Liver (tissue), 9 donors: Measurements from ENCODE around the gene NTN3. TPM values are rescaled to one million over a fixed set of nuclear protein-coding genes. Genes with fewer than 3 reads are reported as not detected.

Source experiments
- DNase-seq: peaks from one replicate; pipeline ENCODE4 v3.0.0-alpha.2; 2017; ENCODE audit warnings: low spot score
- H3K27ac ChIP-seq, 2 donors: one replicate each; pipeline ENCODE4 v1.7.0; 2013; ENCODE audit warnings: inconsistent platforms in 2 of 2, low read length in 2 of 2, control low read depth in 1 of 2, low read depth in 1 of 2, mild to moderate bottlenecking in 1 of 2
- H3K27me3 ChIP-seq, 4 donors: one replicate each; pipeline versions ENCODE4 v1.6.1 to v1.7.0; 2013; ENCODE audit warnings: low read length in 3 of 4, inconsistent platforms in 1 of 4, mild to moderate bottlenecking in 1 of 4, moderate library complexity in 1 of 4; ENCODE audit not compliant: control insufficient read depth in 4 of 4, insufficient read depth in 4 of 4
- H3K36me3 ChIP-seq, 4 donors: one replicate each; pipeline versions ENCODE4 v1.6.1 to v1.7.0; 2013; ENCODE audit warnings: low read length in 3 of 4, mild to moderate bottlenecking in 3 of 4, low read depth in 1 of 4, moderate library complexity in 1 of 4; ENCODE audit not compliant: control insufficient read depth in 4 of 4, insufficient read depth in 3 of 4
- H3K4me1 ChIP-seq, 4 donors: one replicate each; pipeline versions ENCODE4 v1.6.1 to v1.7.0; 2013; ENCODE audit warnings: low read length in 3 of 4, mild to moderate bottlenecking in 3 of 4, moderate library complexity in 1 of 4; ENCODE audit not compliant: control insufficient read depth in 4 of 4, insufficient read depth in 4 of 4
- H3K4me3 ChIP-seq, 3 donors: one replicate each; pipeline versions ENCODE4 v1.6.1 to v1.7.0; 2013; ENCODE audit warnings: low read length in 3 of 3, control low read depth in 1 of 3, low read depth in 1 of 3, mild to moderate bottlenecking in 1 of 3
- H3K9ac ChIP-seq, 2 donors: one replicate each; pipeline ENCODE4 v1.7.0; 2013; ENCODE audit warnings: low read length in 2 of 2, mild to moderate bottlenecking in 2 of 2, moderate library complexity in 2 of 2, control low read depth in 1 of 2, low read depth in 1 of 2
- H3K9me3 ChIP-seq, 4 donors: one replicate each; pipeline versions ENCODE4 v1.6.1 to v1.7.0; 2013; ENCODE audit warnings: low read length in 3 of 4; ENCODE audit not compliant: control insufficient read depth in 4 of 4
- EGR1 ChIP-seq, 2 donors: IDR thresholded peaks; 2 replicates each; pipeline ENCODE4 v1.6.1; 2016 to 2018; ENCODE audit warnings: antibody characterized with exemption in 2 of 2, low read depth in 2 of 2
- FOXA1 ChIP-seq: IDR thresholded peaks from 2 replicates; pipeline ENCODE4 v1.6.1; 2016; ENCODE audit warnings: antibody characterized with exemption
- FOXA2 ChIP-seq: IDR thresholded peaks from 2 replicates; pipeline ENCODE4 v1.6.1; 2016; ENCODE audit warnings: antibody characterized with exemption
- GABPA ChIP-seq, 2 donors: IDR thresholded peaks in 1 of 2; conservative IDR thresholded peaks in 1 of 2; 2 replicates each; pipeline ENCODE4 v1.6.1; 2016; ENCODE audit warnings: antibody characterized with exemption in 2 of 2, mild to moderate bottlenecking in 1 of 2, moderate library complexity in 1 of 2
- HNF4A ChIP-seq, 2 donors: conservative IDR thresholded peaks; 2 replicates each; pipeline ENCODE4 v1.6.1; 2016; ENCODE audit warnings: antibody characterized with exemption in 2 of 2, mild to moderate bottlenecking in 2 of 2
- JUND ChIP-seq, 2 donors: IDR thresholded peaks; 2 replicates each; pipeline ENCODE4 v1.6.1; 2016; ENCODE audit warnings: antibody characterized with exemption in 2 of 2
- RAD21 ChIP-seq, 2 donors: IDR thresholded peaks; 2 replicates each; pipeline ENCODE4 v1.6.1; 2016; ENCODE audit warnings: antibody characterized with exemption in 2 of 2, mild to moderate bottlenecking in 2 of 2
- RXRA ChIP-seq, 2 donors: IDR thresholded peaks; 2 replicates each; pipeline ENCODE4 v1.6.1; 2017 to 2018; ENCODE audit warnings: antibody characterized with exemption in 2 of 2, mild to moderate bottlenecking in 1 of 2
- SP1 ChIP-seq: IDR thresholded peaks from 2 replicates; pipeline ENCODE4 v1.6.1; 2018; ENCODE audit warnings: antibody characterized with exemption, mild to moderate bottlenecking
- YY1 ChIP-seq: IDR thresholded peaks from 2 replicates; pipeline ENCODE4 v1.6.1; 2016; ENCODE audit warnings: antibody characterized with exemption, mild to moderate bottlenecking
- WGBS: extraction: QIAGEN DNeasy Blood & Tissue Kit; methylation state at CpG from one replicate; pipeline ENCODE4 v1.1.7; 2013; 5-methylcytosine and 5-hydroxymethylcytosine counted together
- polyA plus RNA-seq, 2 donors: library from polyadenylated mRNA; stranded (reverse) in 1 of 2; unstranded in 1 of 2; fragments of 200-250 nt in 1 of 2; fragments of >200 nt in 1 of 2; fragmentation: Nextera tagmentation in 1 of 2; extraction: Ambion mirVana in 1 of 2; gene quantifications; one replicate each; pipeline versions ENCODE4 v1.2.1 to v1.2.3, GENCODE V29; 2013 to 2015
- total RNA-seq, 2 donors: library from RNA; depleted of rRNA; stranded (reverse); fragments of >200 nt; gene quantifications; one replicate each; pipeline ENCODE4 v1.2.3, GENCODE V29; 2014
- TF ChIP-seq, protein P1 (sequence below): IDR thresholded peaks from 2 replicates; pipeline ENCODE4 v1.6.1; 2016; ENCODE audit warnings: antibody characterized with exemption
- TF ChIP-seq, protein P2 (sequence below): fragments of 150-350 bp; IDR thresholded peaks from 2 replicates; pipeline ENCODE4 v1.5.1; 2017; ENCODE audit warnings: improper control_type of control experiment, low read depth, low read length; ENCODE audit not compliant: missing input control
- TF ChIP-seq, protein P3 (sequence below): IDR thresholded peaks from 2 replicates; pipeline ENCODE4 v1.6.1; 2016; ENCODE audit warnings: antibody characterized with exemption
- TF ChIP-seq, protein P4 (sequence below): IDR thresholded peaks from 2 replicates; pipeline ENCODE4 v1.6.1; 2016; ENCODE audit warnings: antibody characterized with exemption, mild to moderate bottlenecking
- donor health status: healthy.
- donor health status: healthy.
- donor health status: healthy.
- donor health status: healthy.
- donor health status: healthy.

The NTN3 gene
- total and polyA plus RNA-seq, 4 donors: 0.19 to 2.3 (median 0.28) TPM; not detected in 1

DNA sequence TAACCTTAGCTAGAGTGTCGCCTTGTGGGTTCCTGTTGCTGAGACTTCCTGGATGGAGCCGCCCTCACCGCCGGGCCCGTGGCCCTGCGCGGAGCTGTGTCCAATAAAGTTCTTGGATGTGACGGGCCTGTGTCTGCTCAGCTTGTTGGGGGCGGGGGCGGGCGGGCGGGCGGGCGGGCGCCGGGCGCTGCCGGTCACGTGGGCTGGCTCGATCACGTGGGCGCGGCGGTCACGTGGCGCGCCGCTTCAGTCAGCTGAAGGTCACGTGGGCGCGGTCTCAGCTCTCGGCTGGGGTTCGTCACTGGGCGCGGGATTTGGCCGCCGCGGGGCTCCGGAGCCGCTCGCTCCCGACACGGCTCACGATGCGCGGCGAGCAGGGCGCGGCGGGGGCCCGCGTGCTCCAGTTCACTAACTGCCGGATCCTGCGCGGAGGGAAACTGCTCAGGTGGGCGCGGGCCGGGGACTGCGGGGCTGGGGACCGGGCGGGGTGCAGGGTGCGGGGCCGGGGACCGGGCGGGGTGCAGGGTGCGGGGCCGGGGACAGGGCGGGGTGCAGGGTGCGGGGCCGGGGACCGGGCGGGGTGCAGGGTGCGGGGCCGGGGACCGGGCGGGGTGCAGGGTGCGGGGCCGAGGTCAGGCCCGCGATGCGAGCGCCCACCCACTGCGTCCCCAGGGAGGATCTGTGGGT lies 49.1 kb downstream of the NTN3 start, which contains the start of gene AMDHD2:
Gene AMDHD2, plus strand, starts transcription at position 275 of the 687 bp plus-strand sequence. Its CDS starts 88 bp downstream, at position 363.
- DNase-seq: peak; percentile 94
- H3K4me1 ChIP-seq: peaks cover 33 to 81% (median 75%) of the 10 kb centered on the region in 4 donors
- peak within 1 kb of the TSS; percentile 61 to 67 (median 63) for H3K4me3 ChIP-seq
- H3K9ac ChIP-seq: peak within 1 kb of the TSS in 1 of 2 donors; percentile 7
- peak; percentile 18 for TF ChIP-seq YY1
- TF ChIP-seq, protein P1, sequence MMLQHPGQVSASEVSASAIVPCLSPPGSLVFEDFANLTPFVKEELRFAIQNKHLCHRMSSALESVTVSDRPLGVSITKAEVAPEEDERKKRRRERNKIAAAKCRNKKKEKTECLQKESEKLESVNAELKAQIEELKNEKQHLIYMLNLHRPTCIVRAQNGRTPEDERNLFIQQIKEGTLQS: no peak
- TF ChIP-seq, protein P2, sequence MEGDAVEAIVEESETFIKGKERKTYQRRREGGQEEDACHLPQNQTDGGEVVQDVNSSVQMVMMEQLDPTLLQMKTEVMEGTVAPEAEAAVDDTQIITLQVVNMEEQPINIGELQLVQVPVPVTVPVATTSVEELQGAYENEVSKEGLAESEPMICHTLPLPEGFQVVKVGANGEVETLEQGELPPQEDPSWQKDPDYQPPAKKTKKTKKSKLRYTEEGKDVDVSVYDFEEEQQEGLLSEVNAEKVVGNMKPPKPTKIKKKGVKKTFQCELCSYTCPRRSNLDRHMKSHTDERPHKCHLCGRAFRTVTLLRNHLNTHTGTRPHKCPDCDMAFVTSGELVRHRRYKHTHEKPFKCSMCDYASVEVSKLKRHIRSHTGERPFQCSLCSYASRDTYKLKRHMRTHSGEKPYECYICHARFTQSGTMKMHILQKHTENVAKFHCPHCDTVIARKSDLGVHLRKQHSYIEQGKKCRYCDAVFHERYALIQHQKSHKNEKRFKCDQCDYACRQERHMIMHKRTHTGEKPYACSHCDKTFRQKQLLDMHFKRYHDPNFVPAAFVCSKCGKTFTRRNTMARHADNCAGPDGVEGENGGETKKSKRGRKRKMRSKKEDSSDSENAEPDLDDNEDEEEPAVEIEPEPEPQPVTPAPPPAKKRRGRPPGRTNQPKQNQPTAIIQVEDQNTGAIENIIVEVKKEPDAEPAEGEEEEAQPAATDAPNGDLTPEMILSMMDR: no peak
- no peak for TF ChIP-seq RXRA (IDR thresholded peaks at IDR 0.05)
- no peak for TF ChIP-seq SP1
- TF ChIP-seq, protein P3, sequence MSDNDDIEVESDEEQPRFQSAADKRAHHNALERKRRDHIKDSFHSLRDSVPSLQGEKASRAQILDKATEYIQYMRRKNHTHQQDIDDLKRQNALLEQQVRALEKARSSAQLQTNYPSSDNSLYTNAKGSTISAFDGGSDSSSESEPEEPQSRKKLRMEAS: no peak
- WGBS: under 1% methylated on average over 83 of the region's 83 CpGs
- peaks cover 0 to 2% (median 2%) of the 10 kb centered on the region in 4 donors for H3K36me3 ChIP-seq
- peak within 1 kb of the TSS; percentile 28 to 56 for H3K27ac ChIP-seq
- H3K27me3 ChIP-seq: no peaks in the 10 kb centered on the region
- H3K9me3 ChIP-seq: no peaks in the 10 kb centered on the region

DNA sequence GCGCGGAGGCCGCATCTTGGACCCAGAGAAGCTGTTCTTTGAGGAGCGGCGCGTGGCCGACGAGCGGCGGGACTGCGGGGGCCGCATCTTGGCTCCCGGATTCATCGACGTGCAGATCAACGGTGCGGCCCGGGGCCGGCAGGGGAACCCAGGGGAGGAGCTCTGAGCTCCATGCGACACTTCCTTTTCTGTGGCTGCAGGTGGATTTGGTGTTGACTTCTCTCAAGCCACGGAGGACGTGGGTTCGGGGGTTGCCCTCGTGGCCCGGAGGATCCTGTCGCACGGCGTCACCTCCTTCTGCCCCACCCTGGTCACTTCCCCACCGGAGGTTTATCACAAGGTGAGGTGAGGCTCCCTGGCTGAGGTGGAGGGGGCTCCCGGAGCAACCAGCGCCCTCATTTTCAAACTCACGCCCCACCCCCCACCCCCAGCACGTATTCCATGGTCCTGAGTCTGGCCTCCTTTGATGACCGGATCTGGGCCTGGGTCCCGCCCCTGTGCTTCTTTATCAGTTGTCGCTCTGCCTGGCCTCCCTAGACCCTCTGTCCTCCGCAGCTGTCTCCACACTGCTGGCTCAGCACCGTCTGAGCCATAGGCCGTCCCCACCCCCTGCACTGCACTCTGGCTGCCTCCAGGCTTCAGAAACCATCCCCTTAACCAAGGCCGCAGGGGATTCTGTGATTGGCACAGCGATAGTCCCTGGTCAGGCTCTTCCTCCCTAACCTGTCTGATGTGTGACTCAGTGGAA lies 49.9 kb downstream of the NTN3 start:
- H3K9me3 ChIP-seq: no peaks in the 10 kb centered on the region
- DNase-seq: no peak
- H3K27ac ChIP-seq: no peak overlapping the region
- TF ChIP-seq RAD21 (IDR thresholded peaks at IDR 0.05): no peak
- TF ChIP-seq EGR1 (IDR thresholded peaks at IDR 0.05; ENCODE audit: low read depth in 2 of 2): no peak
- TF ChIP-seq FOXA2: no peak
- TF ChIP-seq FOXA1: no peak
- TF ChIP-seq, protein P3: no peak
- TF ChIP-seq JUND (IDR thresholded peaks at IDR 0.05): no peak
- no peak for TF ChIP-seq RXRA (IDR thresholded peaks at IDR 0.05)
- TF ChIP-seq GABPA (IDR thresholded peaks at IDR 0.05 in 1 of 2, conservative IDR thresholded peaks at IDR 0.05 in 1 of 2): no peak
- TF ChIP-seq, protein P1: no peak
- TF ChIP-seq, protein P4, sequence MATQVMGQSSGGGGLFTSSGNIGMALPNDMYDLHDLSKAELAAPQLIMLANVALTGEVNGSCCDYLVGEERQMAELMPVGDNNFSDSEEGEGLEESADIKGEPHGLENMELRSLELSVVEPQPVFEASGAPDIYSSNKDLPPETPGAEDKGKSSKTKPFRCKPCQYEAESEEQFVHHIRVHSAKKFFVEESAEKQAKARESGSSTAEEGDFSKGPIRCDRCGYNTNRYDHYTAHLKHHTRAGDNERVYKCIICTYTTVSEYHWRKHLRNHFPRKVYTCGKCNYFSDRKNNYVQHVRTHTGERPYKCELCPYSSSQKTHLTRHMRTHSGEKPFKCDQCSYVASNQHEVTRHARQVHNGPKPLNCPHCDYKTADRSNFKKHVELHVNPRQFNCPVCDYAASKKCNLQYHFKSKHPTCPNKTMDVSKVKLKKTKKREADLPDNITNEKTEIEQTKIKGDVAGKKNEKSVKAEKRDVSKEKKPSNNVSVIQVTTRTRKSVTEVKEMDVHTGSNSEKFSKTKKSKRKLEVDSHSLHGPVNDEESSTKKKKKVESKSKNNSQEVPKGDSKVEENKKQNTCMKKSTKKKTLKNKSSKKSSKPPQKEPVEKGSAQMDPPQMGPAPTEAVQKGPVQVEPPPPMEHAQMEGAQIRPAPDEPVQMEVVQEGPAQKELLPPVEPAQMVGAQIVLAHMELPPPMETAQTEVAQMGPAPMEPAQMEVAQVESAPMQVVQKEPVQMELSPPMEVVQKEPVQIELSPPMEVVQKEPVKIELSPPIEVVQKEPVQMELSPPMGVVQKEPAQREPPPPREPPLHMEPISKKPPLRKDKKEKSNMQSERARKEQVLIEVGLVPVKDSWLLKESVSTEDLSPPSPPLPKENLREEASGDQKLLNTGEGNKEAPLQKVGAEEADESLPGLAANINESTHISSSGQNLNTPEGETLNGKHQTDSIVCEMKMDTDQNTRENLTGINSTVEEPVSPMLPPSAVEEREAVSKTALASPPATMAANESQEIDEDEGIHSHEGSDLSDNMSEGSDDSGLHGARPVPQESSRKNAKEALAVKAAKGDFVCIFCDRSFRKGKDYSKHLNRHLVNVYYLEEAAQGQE: no peak
- no peak for TF ChIP-seq SP1
- no peak for TF ChIP-seq HNF4A (conservative IDR thresholded peaks at IDR 0.05)
- H3K4me3 ChIP-seq: peak overlapping the region; percentile 51 to 67 (median 61)
- H3K9ac ChIP-seq: peak overlapping the region in 1 of 2 donors; percentile 7
- H3K4me1 ChIP-seq: peaks cover 32 to 76% (median 69%) of the 10 kb centered on the region in 4 donors
- peaks cover 0 to 2% (median 2%) of the 10 kb centered on the region in 4 donors for H3K36me3 ChIP-seq
- H3K27me3 ChIP-seq: no peaks in the 10 kb centered on the region
- 14% methylated on average over 41 of the region's 41 CpGs for WGBS
